Transverse colon (tissue), 3 donors: ENCODE data around the gene SMURF2.

ENCODE experiments used
- EP300 ChIP-seq: sonication (generic); formaldehyde crosslinking; IDR thresholded peaks from one replicate; pipeline ENCODE4 v1.6.1; 2017; ENCODE audit warnings: antibody characterized with exemption, low read depth
- TF ChIP-seq, protein P1 (sequence below), 5 experiments: fragments of 200-600 bp in 3 of 5; fragments of 450-650 bp in 2 of 5; sonication (generic) in 3 of 5; IDR thresholded peaks; 1 replicate in 2 of 5; 2 replicates in 3 of 5; pipeline ENCODE4 v1.5.1; 2016 to 2017; ENCODE audit warnings: antibody characterized with exemption in 5 of 5, inconsistent platforms in 3 of 5, mild to moderate bottlenecking in 2 of 5, moderate library complexity in 1 of 5

GRCh38 chr17:64709481-64709880, 47.4 kb upstream of the SMURF2 start:
- TF ChIP-seq, protein P1, sequence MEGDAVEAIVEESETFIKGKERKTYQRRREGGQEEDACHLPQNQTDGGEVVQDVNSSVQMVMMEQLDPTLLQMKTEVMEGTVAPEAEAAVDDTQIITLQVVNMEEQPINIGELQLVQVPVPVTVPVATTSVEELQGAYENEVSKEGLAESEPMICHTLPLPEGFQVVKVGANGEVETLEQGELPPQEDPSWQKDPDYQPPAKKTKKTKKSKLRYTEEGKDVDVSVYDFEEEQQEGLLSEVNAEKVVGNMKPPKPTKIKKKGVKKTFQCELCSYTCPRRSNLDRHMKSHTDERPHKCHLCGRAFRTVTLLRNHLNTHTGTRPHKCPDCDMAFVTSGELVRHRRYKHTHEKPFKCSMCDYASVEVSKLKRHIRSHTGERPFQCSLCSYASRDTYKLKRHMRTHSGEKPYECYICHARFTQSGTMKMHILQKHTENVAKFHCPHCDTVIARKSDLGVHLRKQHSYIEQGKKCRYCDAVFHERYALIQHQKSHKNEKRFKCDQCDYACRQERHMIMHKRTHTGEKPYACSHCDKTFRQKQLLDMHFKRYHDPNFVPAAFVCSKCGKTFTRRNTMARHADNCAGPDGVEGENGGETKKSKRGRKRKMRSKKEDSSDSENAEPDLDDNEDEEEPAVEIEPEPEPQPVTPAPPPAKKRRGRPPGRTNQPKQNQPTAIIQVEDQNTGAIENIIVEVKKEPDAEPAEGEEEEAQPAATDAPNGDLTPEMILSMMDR (IDR thresholded peaks at IDR 0.05), result no peak
- TF ChIP-seq EP300, result no peak
